B cell (primary cell): ENCODE measurements around the gene ATP11A.

ENCODE experiments used
- CTCF ChIP-seq: fragments of 200-600 bp; IDR thresholded peaks from one replicate; pipeline ENCODE4 v1.8.0; 2022; ENCODE audit warnings: antibody characterized with exemption, mild to moderate bottlenecking
- EZH2 ChIP-seq: IDR thresholded peaks from 2 replicates; pipeline ENCODE4 v1.6.1; 2012; ENCODE audit warnings: borderline replicate concordance, low read depth, mild to moderate bottlenecking, moderate library complexity, low read length; ENCODE audit not compliant: insufficient read depth, poor library complexity, severe bottlenecking

DNA sequence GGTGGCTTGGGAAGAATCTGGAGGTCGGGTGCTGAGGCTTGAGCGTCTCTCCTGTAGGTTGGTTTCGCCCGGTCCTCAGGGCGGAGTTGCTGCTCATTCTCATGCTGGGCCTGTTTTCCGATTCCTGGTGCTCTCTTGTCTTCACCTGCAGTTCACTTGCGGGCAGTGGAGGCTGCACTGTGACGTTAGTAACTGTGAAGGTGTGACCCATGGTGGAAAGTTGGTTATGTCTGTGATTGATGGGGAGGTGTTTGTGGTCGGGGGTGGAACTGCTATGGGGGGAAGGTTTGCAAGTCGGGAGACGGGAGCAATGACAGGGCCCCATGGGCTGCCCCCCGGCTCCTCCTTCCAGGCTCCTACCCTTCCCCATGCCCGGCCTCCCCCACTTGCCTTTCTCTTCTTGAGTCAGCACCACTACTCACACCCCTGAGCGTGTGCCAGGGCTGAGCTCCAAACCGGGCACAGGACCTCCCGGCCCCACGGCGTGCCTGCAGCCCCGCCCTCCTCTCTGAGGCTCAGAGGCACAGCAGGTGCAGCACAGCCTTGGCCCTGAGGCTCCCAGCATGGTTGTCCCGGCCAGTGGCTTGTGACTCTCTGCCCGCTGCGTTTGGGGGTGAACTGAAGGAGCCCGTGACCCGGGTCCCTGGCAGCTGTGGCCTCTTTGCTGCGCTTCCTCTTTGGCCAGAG lies 79.1 kb downstream of the ATP11A start:
- TF ChIP-seq CTCF (no peak), EZH2 (no peak)
